ENCODE data around the gene AKR1A1. TPM values are rescaled to one million over a fixed set of nuclear protein-coding genes. Genes with fewer than 3 reads are reported as not detected.
A peak's percentile ranks its signal among the peaks of the same experiment; 100 is the strongest.

Gene AKR1A1
- total and polyA plus RNA-seq, 12 donors, result 38.0 to 91.8 (median 46.6) TPM

GRCh38 chr1:45604239-45604638 is 53.6 kb downstream of the AKR1A1 start:
- Histone ChIP-seq H3K4me1 (peaks cover 0 to 27% (median 8%) of the 10 kb centered on the region in 9 donors), H3K9me3 (no peaks in the 10 kb centered on the region), H3K27me3 (no peaks in the 10 kb centered on the region), H3K36me3 (peaks cover 0 to 64% (median 8%) of the 10 kb centered on the region in 9 donors), H3K27ac (no peak overlapping the region), H3K4me3 (no peak overlapping the region)
- intact Hi-C loops (cut with DNase I), result no loop called here
- 94 to 97% methylated on average over 2 of the region's 2 CpGs for WGBS, 2 donors
- no peak for DNase-seq
- TF ChIP-seq, protein P1, sequence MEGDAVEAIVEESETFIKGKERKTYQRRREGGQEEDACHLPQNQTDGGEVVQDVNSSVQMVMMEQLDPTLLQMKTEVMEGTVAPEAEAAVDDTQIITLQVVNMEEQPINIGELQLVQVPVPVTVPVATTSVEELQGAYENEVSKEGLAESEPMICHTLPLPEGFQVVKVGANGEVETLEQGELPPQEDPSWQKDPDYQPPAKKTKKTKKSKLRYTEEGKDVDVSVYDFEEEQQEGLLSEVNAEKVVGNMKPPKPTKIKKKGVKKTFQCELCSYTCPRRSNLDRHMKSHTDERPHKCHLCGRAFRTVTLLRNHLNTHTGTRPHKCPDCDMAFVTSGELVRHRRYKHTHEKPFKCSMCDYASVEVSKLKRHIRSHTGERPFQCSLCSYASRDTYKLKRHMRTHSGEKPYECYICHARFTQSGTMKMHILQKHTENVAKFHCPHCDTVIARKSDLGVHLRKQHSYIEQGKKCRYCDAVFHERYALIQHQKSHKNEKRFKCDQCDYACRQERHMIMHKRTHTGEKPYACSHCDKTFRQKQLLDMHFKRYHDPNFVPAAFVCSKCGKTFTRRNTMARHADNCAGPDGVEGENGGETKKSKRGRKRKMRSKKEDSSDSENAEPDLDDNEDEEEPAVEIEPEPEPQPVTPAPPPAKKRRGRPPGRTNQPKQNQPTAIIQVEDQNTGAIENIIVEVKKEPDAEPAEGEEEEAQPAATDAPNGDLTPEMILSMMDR (IDR thresholded peaks at IDR 0.05), result no peak
- no peak for ATAC-seq

- intact Hi-C loops (cut with DNase I), result no loop called here
These were observed 56.9 kb downstream of the AKR1A1 start for GRCh38 chr1:45607404-45608074.

DNA sequence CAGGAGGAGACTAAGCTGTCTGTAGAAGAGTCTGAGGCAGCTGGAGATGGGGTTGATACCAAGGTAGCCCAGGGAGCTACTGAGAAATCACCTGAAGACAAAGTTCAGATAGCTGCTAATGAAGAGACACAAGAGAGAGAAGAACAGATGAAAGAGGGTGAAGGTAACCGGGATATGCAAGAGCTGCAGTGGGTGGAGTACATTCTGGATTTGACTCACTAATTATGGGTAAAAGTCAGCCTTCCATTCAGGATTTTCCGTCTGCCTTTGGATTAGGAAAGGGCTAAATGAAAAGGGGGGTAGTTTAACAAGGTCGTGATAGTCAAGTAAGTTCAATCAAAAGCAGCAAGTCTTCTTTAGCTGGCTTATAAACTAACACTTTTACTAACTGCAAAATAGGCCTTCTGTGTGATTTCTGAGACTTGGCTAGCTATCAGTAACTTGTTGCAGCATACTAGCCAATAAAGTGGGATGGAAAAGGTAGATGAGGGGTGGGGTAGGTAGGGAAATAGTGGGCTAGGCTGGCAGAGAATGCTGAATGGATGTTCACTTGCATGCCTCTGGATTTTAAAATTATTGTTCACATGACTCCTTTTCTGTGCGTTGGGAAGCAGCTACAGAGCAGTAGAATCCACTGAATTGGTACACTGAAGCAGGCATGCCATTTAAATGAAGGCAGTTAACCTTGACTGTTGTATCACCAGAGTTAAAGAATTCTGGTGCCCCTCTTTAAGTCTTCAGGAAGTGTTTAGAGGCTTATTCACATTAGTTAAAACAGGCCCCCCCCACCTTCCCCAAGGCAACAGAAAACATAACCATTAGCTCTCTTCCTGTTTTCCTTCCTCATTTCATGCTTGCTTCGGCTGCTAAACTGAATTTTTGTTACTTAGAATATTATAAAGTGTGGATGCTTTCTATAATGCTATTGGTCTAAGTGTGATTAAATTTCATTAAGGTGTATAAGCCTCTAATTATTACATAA is 57.8 kb downstream of the AKR1A1 start:
- peak overlapping the region in 2 of 10 donors; percentile 50 to 78 for H3K27ac ChIP-seq
- peak overlapping the region in 1 of 10 donors; percentile 28 for H3K4me3 ChIP-seq
- TF ChIP-seq, protein P1 (IDR thresholded peaks at IDR 0.05), result no peak
- WGBS, 2 donors, result 80 to 82% methylated on average over 5 of the region's 5 CpGs
- H3K36me3 ChIP-seq, result peaks cover 0 to 89% (median 16%) of the 10 kb centered on the region in 9 donors
- ATAC-seq, result peak in 3 of 8 donors; percentile 46 to 55 (median 54)
- H3K4me1 ChIP-seq, result peaks cover 0 to 28% (median 8%) of the 10 kb centered on the region in 9 donors
- DNase-seq, result no peak
- H3K27me3 ChIP-seq, result no peaks in the 10 kb centered on the region
- no peaks in the 10 kb centered on the region for H3K9me3 ChIP-seq
- intact Hi-C loops (cut with DNase I), result no loop called here

More at GRCh38 chr1:45607404-45608074, 56.9 kb downstream of the AKR1A1 start:
- peak overlapping the region in 1 of 10 donors; percentile 28 for H3K4me3 ChIP-seq
- no peaks in the 10 kb centered on the region for H3K27me3 ChIP-seq
- H3K9me3 ChIP-seq, result no peaks in the 10 kb centered on the region
- DNase-seq, result no peak
- TF ChIP-seq, protein P1 (IDR thresholded peaks at IDR 0.05), result no peak
- H3K36me3 ChIP-seq, result peaks cover 0 to 89% (median 16%) of the 10 kb centered on the region in 9 donors
- ATAC-seq, result peak in 5 of 8 donors; percentile 35 to 59 (median 46)
- WGBS, 2 donors, result 66 to 70% methylated on average over 6 of the region's 6 CpGs
- peaks cover 0 to 28% (median 8%) of the 10 kb centered on the region in 9 donors for H3K4me1 ChIP-seq
- H3K27ac ChIP-seq, result peak overlapping the region in 2 of 10 donors; percentile 50 to 78

- peaks cover 0 to 91% (median 30%) of the 10 kb centered on the region in 9 donors for H3K36me3 ChIP-seq
- no peak overlapping the region for H3K27ac ChIP-seq
- H3K4me3 ChIP-seq, result no peak overlapping the region
- TF ChIP-seq, protein P1 (IDR thresholded peaks at IDR 0.05), result no peak
- 95 to 97% methylated on average over 10 of the region's 10 CpGs for WGBS, 2 donors
- intact Hi-C loops (cut with DNase I), result no loop called here
- DNase-seq (no peak), ATAC-seq (no peak)
- H3K9me3 ChIP-seq, result no peaks in the 10 kb centered on the region
- no peaks in the 10 kb centered on the region for H3K27me3 ChIP-seq
- peaks cover 0 to 28% (median 8%) of the 10 kb centered on the region in 9 donors for H3K4me1 ChIP-seq
These were observed 60.1 kb downstream of the AKR1A1 start for GRCh38 chr1:45610589-45611226.

Measured in heart right ventricle (tissue), 16 donors.